Caco-2 (cell line): ENCODE results near the gene FBXW2. TPM values are rescaled to one million over a fixed set of nuclear protein-coding genes. Genes with fewer than 3 reads are reported as not detected.

Source experiments
- BruUV-seq: library from RNA; stranded (reverse); fragments of 400-500 nt; replicated peaks from 2 replicates; lab custom pipeline; 2021; lab: Mats Ljungman, UMichigan
- CTCF ChIA-PET: fragments of 300-600 bp; sonication (Branson Sonifier 250); formaldehyde crosslinking; loops from one replicate; lab custom pipeline; 2022; ENCODE audit warnings: antibody characterized with exemption; lab: Charles Lee
- POLR2A ChIA-PET: fragments of 300-600 bp; sonication (Branson Sonifier 250); formaldehyde crosslinking; loops from one replicate; lab custom pipeline; 2022; ENCODE audit warnings: antibody characterized with exemption; lab: Charles Lee
- DNase-seq, 2 experiments: peaks; one replicate each; pipeline versions ENCODE4 v3.0.0 to v3.0.0-alpha.2; 2020 to 2022
- H3K27me3 ChIP-seq: replicated peaks from 2 replicates; pipeline ENCODE4 v1.6.0; 2011; ENCODE audit warnings: low read length; ENCODE audit not compliant: control insufficient read depth, insufficient read depth
- H3K36me3 ChIP-seq: 2 replicates; pipeline ENCODE4 v1.5.1; 2011; ENCODE audit warnings: low read length; ENCODE audit not compliant: control insufficient read depth, insufficient read depth
- H3K4me1 ChIP-seq: fragments of 250-450 bp; sonication (Bioruptor Pico); 2 replicates; pipeline ENCODE4 v1.5.1; 2020; ENCODE audit warnings: mild to moderate bottlenecking
- H3K4me3 ChIP-seq: 2 replicates; pipeline ENCODE4 v1.5.1; 2011; ENCODE audit warnings: low read depth, mild to moderate bottlenecking, control low read depth, low read length
- H3K9me3 ChIP-seq: fragments of 250-450 bp; sonication (Bioruptor Pico); 2 replicates; pipeline ENCODE4 v1.5.1; 2020; ENCODE audit warnings: mild to moderate bottlenecking, moderate library complexity
- H3K27ac Mint-ChIP-seq: one replicate; pipeline ENCODE4 v1.8.0; 2022; ENCODE audit warnings: mixed read lengths; ENCODE audit not compliant: unreplicated experiment
- H3K27me3 Mint-ChIP-seq: one replicate; pipeline ENCODE4 v1.8.0; 2022; ENCODE audit warnings: mixed read lengths; ENCODE audit not compliant: insufficient read depth, unreplicated experiment
- H3K36me3 Mint-ChIP-seq: one replicate; pipeline ENCODE4 v1.8.0; 2022; ENCODE audit warnings: mild to moderate bottlenecking, mixed read lengths; ENCODE audit not compliant: insufficient read depth, unreplicated experiment
- H3K4me1 Mint-ChIP-seq: one replicate; pipeline ENCODE4 v1.8.0; 2022; ENCODE audit warnings: low read depth, mixed read lengths; ENCODE audit not compliant: unreplicated experiment
- H3K4me3 Mint-ChIP-seq: one replicate; pipeline ENCODE4 v1.8.0; 2022; ENCODE audit warnings: mild to moderate bottlenecking, moderate library complexity, mixed read lengths; ENCODE audit not compliant: unreplicated experiment
- H3K9me3 Mint-ChIP-seq: one replicate; pipeline ENCODE4 v1.8.0; 2022; ENCODE audit warnings: mixed read lengths; ENCODE audit not compliant: unreplicated experiment
- intact Hi-C: fragments of 100-400 bp; cut with micrococcal nuclease; formaldehyde crosslinking; loops from one replicate; pipeline ENCODE4 v1.10.0; 2022; ENCODE audit not compliant: unreplicated experiment
- total RNA-seq: library from RNA; stranded (reverse); gene quantifications from 2 replicates; pipeline ENCODE4 v1.2.3, GENCODE V29; 2022
- TF ChIP-seq, protein P1 (sequence below), 2 experiments: fragments of 200-600 bp in 1 of 2; IDR thresholded peaks; 1 replicate in 1 of 2; 2 replicates in 1 of 2; pipeline versions ENCODE4 v1.5.1 to v1.8.0; 2011 to 2022; ENCODE audit warnings: antibody characterized with exemption in 1 of 2, control low read depth in 1 of 2, inconsistent platforms in 1 of 2, low read depth in 1 of 2, low read length in 1 of 2, mild to moderate bottlenecking in 1 of 2, moderate library complexity in 1 of 2; ENCODE audit not compliant: insufficient read depth in 1 of 2, severe bottlenecking in 1 of 2, unreplicated experiment in 1 of 2

Gene FBXW2
- total RNA-seq, 1 experiment from 2014 or later, result 74.3 TPM

GRCh38 chr9:120745278-120745677 is 47.9 kb downstream of the FBXW2 start:
- TF ChIP-seq, protein P1, sequence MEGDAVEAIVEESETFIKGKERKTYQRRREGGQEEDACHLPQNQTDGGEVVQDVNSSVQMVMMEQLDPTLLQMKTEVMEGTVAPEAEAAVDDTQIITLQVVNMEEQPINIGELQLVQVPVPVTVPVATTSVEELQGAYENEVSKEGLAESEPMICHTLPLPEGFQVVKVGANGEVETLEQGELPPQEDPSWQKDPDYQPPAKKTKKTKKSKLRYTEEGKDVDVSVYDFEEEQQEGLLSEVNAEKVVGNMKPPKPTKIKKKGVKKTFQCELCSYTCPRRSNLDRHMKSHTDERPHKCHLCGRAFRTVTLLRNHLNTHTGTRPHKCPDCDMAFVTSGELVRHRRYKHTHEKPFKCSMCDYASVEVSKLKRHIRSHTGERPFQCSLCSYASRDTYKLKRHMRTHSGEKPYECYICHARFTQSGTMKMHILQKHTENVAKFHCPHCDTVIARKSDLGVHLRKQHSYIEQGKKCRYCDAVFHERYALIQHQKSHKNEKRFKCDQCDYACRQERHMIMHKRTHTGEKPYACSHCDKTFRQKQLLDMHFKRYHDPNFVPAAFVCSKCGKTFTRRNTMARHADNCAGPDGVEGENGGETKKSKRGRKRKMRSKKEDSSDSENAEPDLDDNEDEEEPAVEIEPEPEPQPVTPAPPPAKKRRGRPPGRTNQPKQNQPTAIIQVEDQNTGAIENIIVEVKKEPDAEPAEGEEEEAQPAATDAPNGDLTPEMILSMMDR (IDR thresholded peaks at IDR 0.05; ENCODE audit: insufficient read depth in 1 of 2, low read depth in 1 of 2, low read length in 1 of 2, severe bottlenecking in 1 of 2, unreplicated experiment in 1 of 2), result no peak
- H3K36me3 Mint-ChIP-seq, result no peaks in the 10 kb centered on the region
- Histone ChIP-seq H3K4me3 (no peak overlapping the region), H3K4me1 (no peaks in the 10 kb centered on the region), H3K9me3 (no peaks in the 10 kb centered on the region), H3K27me3 (no peaks in the 10 kb centered on the region), H3K36me3 (no peaks in the 10 kb centered on the region)
- H3K27ac Mint-ChIP-seq, result no peak overlapping the region
- intact Hi-C loops, result no loop called here
- no peaks in the 10 kb centered on the region for H3K9me3 Mint-ChIP-seq
- no peak for DNase-seq
- CTCF ChIA-PET, result no interaction called here
- H3K27me3 Mint-ChIP-seq, result no peaks in the 10 kb centered on the region
- POLR2A ChIA-PET, result no interaction called here
- no peaks in the 10 kb centered on the region for H3K4me1 Mint-ChIP-seq
- no TSS peak for BruUV-seq
- no peak overlapping the region for H3K4me3 Mint-ChIP-seq

- no peaks in the 10 kb centered on the region for H3K4me1 ChIP-seq
- intact Hi-C loops, result loop anchor here (1.0 to 5.0 kb wide), 4 partner anchors 124 to 318 kb away; no protein-coding TSS in a partner anchor
- no peaks in the 10 kb centered on the region for H3K9me3 ChIP-seq
- H3K27me3 ChIP-seq, result no peaks in the 10 kb centered on the region
- ChIA-PET CTCF (no interaction called here), POLR2A (no interaction called here)
- TF ChIP-seq, protein P1 (IDR thresholded peaks at IDR 0.05; ENCODE audit: insufficient read depth in 1 of 2, low read depth in 1 of 2, low read length in 1 of 2, severe bottlenecking in 1 of 2, unreplicated experiment in 1 of 2), result peak; percentile 67 to 78
- no peaks in the 10 kb centered on the region for H3K36me3 Mint-ChIP-seq
- no peaks in the 10 kb centered on the region for H3K4me1 Mint-ChIP-seq
- no peak overlapping the region for H3K4me3 Mint-ChIP-seq
- no peaks in the 10 kb centered on the region for H3K27me3 Mint-ChIP-seq
- H3K9me3 Mint-ChIP-seq, result no peaks in the 10 kb centered on the region
- DNase-seq, result peak in 1 of 2 experiments; percentile 50
- H3K4me3 ChIP-seq, result no peak overlapping the region
- H3K36me3 ChIP-seq, result no peaks in the 10 kb centered on the region
- no peak overlapping the region for H3K27ac Mint-ChIP-seq
- no TSS peak for BruUV-seq
Observed at GRCh38 chr9:120742951-120743416, 50.2 kb downstream of the FBXW2 start.

DNA sequence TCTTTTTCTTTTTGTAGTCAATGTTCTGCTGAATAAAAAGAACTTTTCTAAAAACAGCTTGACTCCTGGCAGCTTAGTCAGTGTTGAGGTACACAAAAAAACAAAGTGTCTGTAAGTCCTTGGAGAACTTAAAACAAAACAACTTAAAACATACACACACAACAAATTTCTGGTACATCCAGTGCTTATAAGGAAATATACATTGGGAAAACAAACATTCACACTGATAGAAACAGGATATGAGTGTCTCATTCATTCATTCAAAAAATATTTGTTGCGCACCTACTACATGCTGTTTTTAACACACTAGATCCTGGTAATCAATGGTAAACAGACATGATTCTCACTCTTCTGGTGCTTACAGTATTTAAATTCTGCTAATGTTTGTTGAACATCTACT is 51.5 kb downstream of the FBXW2 start:
- Mint-ChIP-seq H3K4me1 (no peaks in the 10 kb centered on the region), H3K27ac (no peak overlapping the region), H3K36me3 (no peaks in the 10 kb centered on the region), H3K4me3 (no peak overlapping the region), H3K9me3 (no peaks in the 10 kb centered on the region), H3K27me3 (no peaks in the 10 kb centered on the region)
- H3K27me3 ChIP-seq, result no peaks in the 10 kb centered on the region
- DNase-seq, result no peak
- BruUV-seq, result no TSS peak
- intact Hi-C loops, result loop anchor here (2.0 to 5.0 kb wide), 2 partner anchors 241 to 319 kb away; no protein-coding TSS in a partner anchor
- no peaks in the 10 kb centered on the region for H3K4me1 ChIP-seq
- no peak overlapping the region for H3K4me3 ChIP-seq
- POLR2A ChIA-PET, result no interaction called here
- 0 out of 2 replicates have a peak, but pooled peaks cover 4% of the 10 kb centered on the region for H3K9me3 ChIP-seq
- H3K36me3 ChIP-seq, result no peaks in the 10 kb centered on the region
- CTCF ChIA-PET, result no interaction called here
- TF ChIP-seq, protein P1 (IDR thresholded peaks at IDR 0.05; ENCODE audit: insufficient read depth in 1 of 2, low read depth in 1 of 2, low read length in 1 of 2, severe bottlenecking in 1 of 2, unreplicated experiment in 1 of 2), result no peak
